Inferior parietal cortex (tissue), 1 donor: ENCODE data around the gene FUBP3.

Experiments used
- DNase-seq: peaks from one replicate; pipeline ENCODE4 v3.0.0-alpha.2; 2016; ENCODE audit errors: extremely low spot score

The FUBP3 gene

GRCh38 chr9:130662099-130662969 is 83.0 kb downstream of the FUBP3 start:
- DNase-seq, result no peak

GRCh38 chr9:130662970-130663257 is 83.5 kb downstream of the FUBP3 start:
- no peak for DNase-seq

GRCh38 chr9:130663258-130663976 is 84.0 kb downstream of the FUBP3 start:
- DNase-seq, result no peak

GRCh38 chr9:130663977-130664250 is 84.5 kb downstream of the FUBP3 start:
- DNase-seq, result no peak

- DNase-seq, result no peak
These were observed 85.1 kb downstream of the FUBP3 start, which contains the start of gene PRDM12 for GRCh38 chr9:130664251-130665028. PRDM12 (plus strand) TSS chr9:130664594; CDS start chr9:130664654, 60 bp downstream.

GRCh38 chr9:130665029-130665430 is 85.7 kb downstream of the FUBP3 start:
- DNase-seq, result no peak

- no peak for DNase-seq
These were observed 86.3 kb downstream of the FUBP3 start for GRCh38 chr9:130665431-130666392.

- DNase-seq, result no peak
These were observed 87.2 kb downstream of the FUBP3 start for GRCh38 chr9:130666393-130667119.

- DNase-seq, result no peak
These were observed 87.7 kb downstream of the FUBP3 start for GRCh38 chr9:130667120-130667435.

GRCh38 chr9:130668196-130668595 is 88.8 kb downstream of the FUBP3 start:
- DNase-seq, result no peak

GRCh38 chr9:130668659-130669058 is 89.3 kb downstream of the FUBP3 start:
- DNase-seq, result no peak

GRCh38 chr9:130669965-130670364 is 90.6 kb downstream of the FUBP3 start:
- DNase-seq, result no peak

- DNase-seq, result no peak
These were observed 91.3 kb downstream of the FUBP3 start for GRCh38 chr9:130670644-130671043.

- DNase-seq, result no peak
These were observed 93.1 kb downstream of the FUBP3 start for GRCh38 chr9:130672466-130672865.

GRCh38 chr9:130672933-130673615 is 93.7 kb downstream of the FUBP3 start:
- DNase-seq, result no peak

GRCh38 chr9:130675396-130675795 is 96.0 kb downstream of the FUBP3 start:
- DNase-seq, result no peak

- DNase-seq, result no peak
These were observed 97.9 kb downstream of the FUBP3 start for GRCh38 chr9:130677252-130677651.

GRCh38 chr9:130680836-130681768 is 101.7 kb downstream of the FUBP3 start:
- peak; percentile 73 for DNase-seq

- no peak for DNase-seq
These were observed 102.5 kb downstream of the FUBP3 start for GRCh38 chr9:130681769-130682420.
